GM12864 (cell line): ENCODE measurements around the gene PSMB1.
"Not testable (repeated sequence)": the region's sequence is repeated elsewhere in the genome, so short reads cannot be mapped to it uniquely, and the experiment has no call there.

Experiments
- DNase-seq: peaks from one replicate; pipeline ENCODE4 v3.0.0-alpha.2; 2011; ENCODE audit warnings: low read depth
- H3K4me3 ChIP-seq: 2 replicates; pipeline ENCODE4 v1.5.1; 2011; ENCODE audit warnings: mild to moderate bottlenecking, low read depth, low read length, control low read depth
- CTCF ChIP-seq: IDR thresholded peaks from 2 replicates; pipeline ENCODE4 v1.5.1; 2011; ENCODE audit warnings: low read depth, mild to moderate bottlenecking, moderate library complexity, low read length, control low read depth, inconsistent platforms; ENCODE audit errors: missing control alignments

The PSMB1 gene

GRCh38 chr6:170536671-170537070, 16.4 kb downstream of the PSMB1 start:
- no peak for DNase-seq

GRCh38 chr6:170535004-170535403, 18.1 kb downstream of the PSMB1 start:
- H3K4me3 ChIP-seq, result no peak overlapping the region
- TF ChIP-seq CTCF, result no peak
- DNase-seq, result no peak

More at GRCh38 chr6:170536671-170537070, 16.4 kb downstream of the PSMB1 start:
- no peak for TF ChIP-seq CTCF
- H3K4me3 ChIP-seq, result no peak overlapping the region

GRCh38 chr6:170533792-170534191, 19.3 kb downstream of the PSMB1 start:
- no peak for TF ChIP-seq CTCF
- H3K4me3 ChIP-seq, result no peak overlapping the region
- no peak for DNase-seq

- no peak for DNase-seq
- no peak overlapping the region for H3K4me3 ChIP-seq
- TF ChIP-seq CTCF, result no peak
Measured at GRCh38 chr6:170532867-170533488, 20.1 kb downstream of the PSMB1 start.

DNA sequence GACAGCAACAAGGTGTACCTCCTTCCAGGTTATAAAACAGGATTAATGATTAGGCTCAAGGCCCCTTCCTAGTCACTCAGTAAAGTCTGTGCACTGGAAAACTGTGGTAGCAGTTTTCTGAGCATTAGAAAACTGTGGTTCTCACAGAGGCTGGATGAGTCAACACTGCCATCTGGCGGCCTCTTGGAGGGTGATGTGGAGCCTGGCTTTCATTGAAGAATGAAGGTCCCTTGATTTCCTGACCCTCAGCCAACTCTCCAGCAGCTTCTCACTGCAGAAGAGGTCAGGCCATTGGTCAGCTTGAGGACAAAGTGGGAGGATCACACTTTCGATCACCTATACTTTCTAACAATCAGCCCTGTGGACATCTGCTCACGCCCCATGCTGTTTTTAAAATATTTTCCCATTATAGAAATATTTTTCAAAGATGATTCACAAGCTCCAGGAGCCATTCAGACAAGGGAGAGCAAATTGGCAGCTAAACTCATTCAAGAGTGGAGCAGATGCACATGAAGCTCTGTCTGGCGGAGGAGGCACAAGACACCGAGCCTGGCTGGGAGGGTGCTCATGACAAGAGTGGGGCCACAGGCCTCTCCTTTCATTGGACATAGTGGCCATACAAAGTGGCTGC, 23.2 kb downstream of the PSMB1 start:
- peak; percentile 95 for TF ChIP-seq CTCF
- H3K4me3 ChIP-seq, result no peak overlapping the region
- no peak for DNase-seq

GRCh38 chr6:170527995-170528394, 25.1 kb downstream of the PSMB1 start:
- H3K4me3 ChIP-seq, DNase-seq: not testable (repeated sequence)

GRCh38 chr6:170525795-170526194, 27.3 kb downstream of the PSMB1 start:
- no peak for TF ChIP-seq CTCF
- H3K4me3 ChIP-seq, result no peak overlapping the region

More at GRCh38 chr6:170525795-170526194, 27.3 kb downstream of the PSMB1 start:
- DNase-seq, result no peak
